ENCODE data around the gene OAF. TPM values are rescaled to one million over a fixed set of nuclear protein-coding genes. Genes with fewer than 3 reads are reported as not detected.

Gene OAF
- total RNA-seq, result 10 to 100 TPM; 24.1 to 34.0 TPM

DNA sequence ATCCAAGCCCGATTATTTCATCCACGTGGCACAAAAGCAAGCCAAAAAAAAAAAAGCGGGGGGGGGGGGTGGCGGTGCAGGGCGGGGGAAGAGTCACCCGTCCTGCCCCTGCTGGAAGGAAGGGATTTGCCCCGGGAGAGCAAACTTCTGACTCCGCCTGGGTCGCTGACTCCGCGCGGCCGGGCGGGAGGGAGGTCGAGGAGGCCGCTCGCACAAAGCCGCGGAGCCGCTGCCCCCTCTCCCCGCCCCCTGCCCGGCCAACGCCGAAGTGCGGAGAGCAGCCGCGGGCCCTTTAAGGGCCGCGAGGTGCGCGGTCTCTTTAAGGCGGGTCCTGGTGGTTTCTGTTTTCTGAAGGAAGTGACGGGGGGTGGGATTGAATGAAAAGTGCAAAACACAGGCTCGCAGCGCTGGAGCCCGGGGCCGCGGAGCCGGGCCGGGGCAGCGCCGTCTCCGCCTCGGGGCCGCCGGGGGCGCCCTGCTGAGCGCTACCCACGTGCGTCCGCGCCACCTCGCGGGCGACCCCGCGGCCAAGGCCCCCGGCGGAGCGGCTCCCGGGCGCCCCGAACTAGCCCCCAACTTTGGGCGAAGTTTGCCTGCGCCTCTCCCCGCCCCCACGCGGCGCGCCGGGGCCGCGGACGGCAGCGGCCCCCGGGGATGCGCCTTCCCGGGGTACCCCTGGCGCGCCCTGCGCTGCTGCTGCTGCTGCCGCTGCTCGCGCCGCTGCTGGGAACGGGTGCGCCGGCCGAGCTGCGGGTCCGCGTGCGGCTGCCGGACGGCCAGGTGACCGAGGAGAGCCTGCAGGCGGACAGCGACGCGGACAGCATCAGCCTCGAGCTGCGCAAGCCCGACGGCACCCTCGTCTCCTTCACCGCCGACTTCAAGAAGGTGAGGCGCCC, at the start of gene OAF:
OAF (plus strand) TSS at position 407 of the 896 bp plus-strand sequence; CDS start at position 655, 248 bp downstream.

DNA sequence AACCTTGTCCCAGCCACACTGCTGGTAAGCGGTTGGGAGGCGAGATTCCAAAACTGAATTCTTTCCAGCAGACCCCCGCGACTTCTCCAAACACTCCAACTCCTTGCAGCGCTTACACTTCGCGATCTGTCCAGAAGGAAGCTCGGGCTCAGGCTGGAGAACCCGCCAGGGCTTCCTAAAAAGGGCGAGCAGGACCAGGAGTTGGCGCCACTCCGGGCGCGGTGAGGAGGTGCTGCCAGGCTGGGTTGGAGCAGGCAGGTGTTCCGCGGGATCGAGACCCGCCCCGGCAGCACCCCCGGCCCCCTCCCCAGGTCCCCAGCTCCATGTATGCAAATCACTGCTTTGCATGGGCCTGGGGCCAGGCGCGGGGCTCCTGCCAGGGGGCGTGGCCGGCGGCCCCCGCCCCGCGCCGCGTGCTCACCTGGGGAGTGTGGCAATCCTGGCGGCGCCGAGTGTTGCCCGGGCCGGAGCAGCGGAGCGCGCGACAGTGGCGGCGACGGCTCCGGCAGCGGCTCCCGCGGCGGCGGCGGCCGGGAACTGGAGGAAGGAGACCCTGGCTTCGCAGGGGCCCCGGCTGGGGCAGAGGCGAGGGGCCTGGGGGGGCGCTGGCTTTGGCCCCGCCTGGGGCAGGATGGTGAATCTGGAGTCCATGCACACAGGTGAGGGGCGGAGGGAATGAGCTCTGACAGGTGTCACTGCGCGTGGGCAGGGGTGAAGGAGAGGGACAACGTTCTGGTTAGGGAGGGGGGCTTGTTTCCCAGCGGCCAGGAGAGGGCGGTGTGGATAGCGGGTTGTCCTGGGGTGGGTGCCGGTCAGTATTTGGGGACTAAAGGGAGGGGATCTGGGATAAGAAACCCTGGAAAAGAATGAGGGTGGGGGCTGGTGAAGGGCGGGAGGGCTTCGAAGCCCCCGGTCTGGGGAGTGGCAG, 29.1 kb downstream of the OAF start, which contains the start of gene POU2F3:
POU2F3 (plus strand) TSS at position 428 of the 928 bp plus-strand sequence; CDS start at position 632, 204 bp downstream.

Other genes starting within 250 kb of the OAF start
- gene TRIM29, start 72.9 kb upstream of the OAF start, total RNA-seq, result not detected
- 1 to 10 TPM in 1 of 2 donors, not detected in 1; 1.0 TPM for gene POU2F3, start 29.1 kb downstream of the OAF start, total RNA-seq
- 1 to 10 TPM; 2.8 to 4.0 TPM for gene TLCD5, start 114.3 kb downstream of the OAF start, total RNA-seq
- gene ARHGEF12, start 125.4 kb downstream of the OAF start, total RNA-seq, result 10 to 100 TPM; 65.0 to 68.6 TPM